Activated naive CD8-positive, alpha-beta T cell treated with anti-CD3 and anti-CD28 coated beads for 36 hours (primary cell): ENCODE measurements around the gene SYT13. TPM values are rescaled to one million over a fixed set of nuclear protein-coding genes. Genes with fewer than 3 reads are reported as not detected.

Source experiments
- DNase-seq: peaks from one replicate; pipeline ENCODE4 v3.0.0; 2021
- H3K27ac Mint-ChIP-seq: one replicate; pipeline ENCODE4 v1.8.0; 2022; ENCODE audit warnings: mild to moderate bottlenecking, moderate library complexity, mixed read lengths
- H3K27me3 Mint-ChIP-seq: one replicate; pipeline ENCODE4 v1.8.0; 2022; ENCODE audit warnings: mild to moderate bottlenecking, mixed read lengths
- H3K36me3 Mint-ChIP-seq: one replicate; pipeline ENCODE4 v1.8.0; 2021; ENCODE audit warnings: mild to moderate bottlenecking, mixed read lengths
- H3K4me1 Mint-ChIP-seq: one replicate; pipeline ENCODE4 v1.8.0; 2021; ENCODE audit warnings: mixed read lengths
- H3K4me3 Mint-ChIP-seq: one replicate; pipeline ENCODE4 v1.8.0; 2022; ENCODE audit warnings: mild to moderate bottlenecking, moderate library complexity, mixed read lengths
- H3K9me3 Mint-ChIP-seq: one replicate; pipeline ENCODE4 v1.8.0; 2022; ENCODE audit warnings: mixed read lengths
- total RNA-seq, 2 experiments: library from RNA; stranded (reverse); gene quantifications; one replicate each; pipeline ENCODE4 v1.2.3, GENCODE V29; 2021

Gene SYT13
- total RNA-seq, 2 experiments from 2014 or later, result not detected

GRCh38 chr11:45321031-45321595 lies 35.0 kb upstream of the SYT13 start:
- peaks cover 16% of the 10 kb centered on the region for H3K27me3 Mint-ChIP-seq
- DNase-seq, result no peak
- H3K4me1 Mint-ChIP-seq, result no peaks in the 10 kb centered on the region
- no peak overlapping the region for H3K27ac Mint-ChIP-seq
- no peaks in the 10 kb centered on the region for H3K9me3 Mint-ChIP-seq
- H3K4me3 Mint-ChIP-seq, result no peak overlapping the region
- H3K36me3 Mint-ChIP-seq, result no peaks in the 10 kb centered on the region

- H3K4me3 Mint-ChIP-seq, result no peak overlapping the region
- H3K9me3 Mint-ChIP-seq, result no peaks in the 10 kb centered on the region
- no peaks in the 10 kb centered on the region for H3K4me1 Mint-ChIP-seq
- no peak overlapping the region for H3K27ac Mint-ChIP-seq
- H3K27me3 Mint-ChIP-seq, result peaks cover 20% of the 10 kb centered on the region
- no peaks in the 10 kb centered on the region for H3K36me3 Mint-ChIP-seq
- DNase-seq, result no peak
Measured at GRCh38 chr11:45320371-45320770, 34.2 kb upstream of the SYT13 start.

- Mint-ChIP-seq H3K27ac (no peak overlapping the region), H3K27me3 (peaks cover 23% of the 10 kb centered on the region), H3K9me3 (no peaks in the 10 kb centered on the region), H3K4me1 (no peaks in the 10 kb centered on the region), H3K36me3 (no peaks in the 10 kb centered on the region), H3K4me3 (no peak overlapping the region)
- DNase-seq, result no peak
Measured at GRCh38 chr11:45319077-45319476, 32.9 kb upstream of the SYT13 start.

- Mint-ChIP-seq H3K27me3 (peaks cover 23% of the 10 kb centered on the region), H3K4me3 (no peak overlapping the region), H3K36me3 (no peaks in the 10 kb centered on the region), H3K27ac (no peak overlapping the region), H3K4me1 (no peaks in the 10 kb centered on the region), H3K9me3 (no peaks in the 10 kb centered on the region)
- DNase-seq, result no peak
Measured at GRCh38 chr11:45318516-45318915, 32.4 kb upstream of the SYT13 start.

GRCh38 chr11:45316258-45316657 lies 30.1 kb upstream of the SYT13 start:
- H3K27ac Mint-ChIP-seq, result no peak overlapping the region
- peaks cover 24% of the 10 kb centered on the region for H3K27me3 Mint-ChIP-seq
- H3K9me3 Mint-ChIP-seq, result no peaks in the 10 kb centered on the region

GRCh38 chr11:45314900-45315299 lies 28.8 kb upstream of the SYT13 start:
- Mint-ChIP-seq H3K4me1 (no peaks in the 10 kb centered on the region), H3K27me3 (peaks cover 21% of the 10 kb centered on the region), H3K9me3 (no peaks in the 10 kb centered on the region), H3K27ac (no peak overlapping the region), H3K36me3 (no peaks in the 10 kb centered on the region), H3K4me3 (no peak overlapping the region)
- no peak for DNase-seq

More at GRCh38 chr11:45316258-45316657, 30.1 kb upstream of the SYT13 start:
- Mint-ChIP-seq H3K36me3 (no peaks in the 10 kb centered on the region), H3K4me1 (no peaks in the 10 kb centered on the region), H3K4me3 (no peak overlapping the region)
- no peak for DNase-seq

GRCh38 chr11:45313171-45313865 lies 27.2 kb upstream of the SYT13 start:
- Mint-ChIP-seq H3K27me3 (peaks cover 20% of the 10 kb centered on the region), H3K4me3 (no peak overlapping the region), H3K27ac (no peak overlapping the region), H3K4me1 (no peaks in the 10 kb centered on the region), H3K36me3 (no peaks in the 10 kb centered on the region), H3K9me3 (no peaks in the 10 kb centered on the region)
- no peak for DNase-seq

GRCh38 chr11:45305874-45306623 lies 19.9 kb upstream of the SYT13 start:
- no peaks in the 10 kb centered on the region for H3K9me3 Mint-ChIP-seq
- no peaks in the 10 kb centered on the region for H3K27me3 Mint-ChIP-seq
- no peak overlapping the region for H3K27ac Mint-ChIP-seq

GRCh38 chr11:45304992-45305335 lies 18.8 kb upstream of the SYT13 start:
- H3K27me3 Mint-ChIP-seq, result no peaks in the 10 kb centered on the region
- no peaks in the 10 kb centered on the region for H3K9me3 Mint-ChIP-seq
- no peak overlapping the region for H3K27ac Mint-ChIP-seq
- no peak for DNase-seq
- no peaks in the 10 kb centered on the region for H3K4me1 Mint-ChIP-seq
- no peak overlapping the region for H3K4me3 Mint-ChIP-seq
- H3K36me3 Mint-ChIP-seq, result no peaks in the 10 kb centered on the region

More at GRCh38 chr11:45305874-45306623, 19.9 kb upstream of the SYT13 start:
- no peaks in the 10 kb centered on the region for H3K36me3 Mint-ChIP-seq
- DNase-seq, result no peak
- no peaks in the 10 kb centered on the region for H3K4me1 Mint-ChIP-seq
- H3K4me3 Mint-ChIP-seq, result no peak overlapping the region

- no peak overlapping the region for H3K27ac Mint-ChIP-seq
- H3K4me1 Mint-ChIP-seq, result no peaks in the 10 kb centered on the region
- no peaks in the 10 kb centered on the region for H3K36me3 Mint-ChIP-seq
Measured at GRCh38 chr11:45304111-45304991, 18.2 kb upstream of the SYT13 start.

GRCh38 chr11:45303316-45303715 lies 17.2 kb upstream of the SYT13 start:
- H3K27me3 Mint-ChIP-seq, result no peaks in the 10 kb centered on the region
- no peak overlapping the region for H3K4me3 Mint-ChIP-seq
- DNase-seq, result no peak
- no peaks in the 10 kb centered on the region for H3K36me3 Mint-ChIP-seq
- H3K27ac Mint-ChIP-seq, result no peak overlapping the region
- no peaks in the 10 kb centered on the region for H3K4me1 Mint-ChIP-seq
- no peaks in the 10 kb centered on the region for H3K9me3 Mint-ChIP-seq

More at GRCh38 chr11:45304111-45304991, 18.2 kb upstream of the SYT13 start:
- H3K9me3 Mint-ChIP-seq, result no peaks in the 10 kb centered on the region
- DNase-seq, result no peak
- H3K4me3 Mint-ChIP-seq, result no peak overlapping the region
- H3K27me3 Mint-ChIP-seq, result no peaks in the 10 kb centered on the region

- no peak for DNase-seq
- Mint-ChIP-seq H3K4me3 (no peak overlapping the region), H3K36me3 (no peaks in the 10 kb centered on the region), H3K27me3 (no peaks in the 10 kb centered on the region), H3K27ac (no peak overlapping the region), H3K9me3 (no peaks in the 10 kb centered on the region), H3K4me1 (no peaks in the 10 kb centered on the region)
Measured at GRCh38 chr11:45301537-45302246, 15.6 kb upstream of the SYT13 start.

- no peaks in the 10 kb centered on the region for H3K4me1 Mint-ChIP-seq
- no peaks in the 10 kb centered on the region for H3K36me3 Mint-ChIP-seq
- no peak overlapping the region for H3K27ac Mint-ChIP-seq
- H3K4me3 Mint-ChIP-seq, result no peak overlapping the region
- no peaks in the 10 kb centered on the region for H3K9me3 Mint-ChIP-seq
- peaks cover 3% of the 10 kb centered on the region for H3K27me3 Mint-ChIP-seq
- no peak for DNase-seq
Measured at GRCh38 chr11:45300715-45301114, 14.6 kb upstream of the SYT13 start.

GRCh38 chr11:45298718-45299117 lies 12.6 kb upstream of the SYT13 start:
- no peak for DNase-seq
- Mint-ChIP-seq H3K4me3 (no peak overlapping the region), H3K9me3 (no peaks in the 10 kb centered on the region), H3K36me3 (no peaks in the 10 kb centered on the region), H3K27me3 (peaks cover 9% of the 10 kb centered on the region), H3K4me1 (no peaks in the 10 kb centered on the region), H3K27ac (no peak overlapping the region)
